Epidermal melanocyte (primary cell): Measurements from ENCODE around the gene LMCD1.

Experiments used
- DNase-seq: peaks from one replicate; pipeline ENCODE4 v3.0.0; 2011; ENCODE audit warnings: low spot score; ENCODE audit not compliant: insufficient read length

LMCD1 gene

DNA sequence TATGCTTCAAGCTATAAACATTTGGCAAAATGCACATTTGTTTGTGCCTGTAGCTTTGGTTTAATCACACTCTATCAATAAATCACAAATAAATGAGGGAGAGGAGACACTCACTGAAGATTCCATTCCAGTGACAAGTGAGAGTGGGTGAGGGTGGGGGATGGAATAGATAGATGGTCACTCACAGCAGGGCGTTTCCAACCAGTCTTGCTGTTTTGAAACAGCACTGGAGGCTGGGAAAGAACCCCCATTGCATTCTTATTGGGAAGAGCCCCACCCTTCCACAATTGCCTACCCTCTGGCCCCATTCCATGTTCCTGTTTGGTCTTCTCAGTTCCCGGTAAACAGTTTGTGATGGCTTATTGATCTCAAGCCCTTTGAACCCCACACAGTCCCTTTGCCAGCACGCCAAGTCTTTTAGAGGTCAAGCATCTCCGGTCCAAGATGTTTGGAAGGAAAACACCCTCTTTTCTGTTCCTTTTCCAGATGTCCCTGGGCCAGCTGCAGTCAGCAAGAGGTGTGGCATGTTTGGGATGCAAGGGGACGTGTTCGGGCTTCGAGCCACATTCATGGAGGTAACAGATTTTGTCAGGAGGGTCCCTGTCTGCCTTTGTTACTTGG is 30.7 kb downstream of the LMCD1 start:
- DNase-seq, result peak; percentile 62

DNA sequence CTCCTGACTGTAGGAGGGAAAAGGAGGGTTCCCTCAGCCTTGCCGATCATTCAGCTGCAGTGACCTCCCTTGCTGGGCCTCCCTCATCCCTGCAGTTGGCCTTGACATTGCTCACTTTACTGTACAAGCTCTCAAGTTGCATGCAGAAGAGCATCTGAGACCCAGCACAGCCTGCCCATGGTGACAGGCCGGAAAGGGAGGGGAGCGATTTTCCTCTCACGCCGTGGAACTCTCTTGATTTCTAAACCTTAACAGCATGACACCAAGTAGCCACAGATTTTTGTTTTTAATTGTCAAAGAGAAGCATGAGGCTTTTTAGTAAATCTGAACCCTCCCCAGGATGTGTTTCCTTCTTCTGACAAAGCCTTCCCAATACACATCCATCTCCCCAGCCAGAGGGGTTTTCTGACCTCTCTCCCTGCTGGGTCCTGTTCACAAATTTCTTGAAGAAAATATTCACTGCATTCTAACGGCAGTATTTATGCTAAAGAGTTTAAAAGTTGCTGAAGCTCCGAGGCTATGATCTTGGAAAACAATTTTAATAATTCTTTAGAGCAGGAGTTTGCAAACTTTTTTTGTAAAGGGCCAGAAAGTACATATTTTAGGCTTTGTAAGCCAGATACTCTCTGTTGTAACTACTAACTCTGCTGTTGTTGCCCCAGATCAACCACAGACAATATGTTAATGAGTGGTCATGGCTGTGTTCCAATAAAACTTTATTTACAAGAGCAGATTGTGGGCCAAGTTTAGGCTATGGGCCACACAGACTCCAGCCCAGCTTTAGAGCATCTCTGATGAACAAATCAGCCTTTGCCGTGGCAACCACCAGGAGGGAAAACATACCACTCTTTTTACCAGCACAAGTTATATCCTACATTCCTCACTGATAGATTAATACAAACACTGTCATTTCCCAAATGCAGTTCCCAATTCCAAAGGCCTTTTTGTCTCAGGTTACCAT is 34.8 kb downstream of the LMCD1 start:
- no peak for DNase-seq

DNA sequence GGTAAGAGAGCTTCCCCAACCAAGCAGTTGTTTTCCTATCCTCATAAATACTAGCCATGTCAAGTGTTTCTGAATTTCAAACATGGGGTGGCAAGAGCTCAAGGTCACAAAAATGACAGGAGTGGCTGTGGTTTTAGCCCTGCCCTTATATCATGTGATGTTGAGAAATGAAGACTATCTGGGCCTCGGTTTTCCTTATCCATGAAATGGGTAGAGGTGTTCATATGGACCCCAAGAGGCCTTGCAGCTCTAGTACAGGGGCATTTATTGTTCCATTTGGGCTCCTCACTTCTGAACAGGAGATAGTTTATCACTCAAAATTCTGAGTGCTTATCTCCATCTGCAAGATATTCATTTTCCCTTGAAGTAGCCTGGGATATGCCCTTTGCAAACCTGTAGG is 35.8 kb downstream of the LMCD1 start:
- DNase-seq, result no peak

DNA sequence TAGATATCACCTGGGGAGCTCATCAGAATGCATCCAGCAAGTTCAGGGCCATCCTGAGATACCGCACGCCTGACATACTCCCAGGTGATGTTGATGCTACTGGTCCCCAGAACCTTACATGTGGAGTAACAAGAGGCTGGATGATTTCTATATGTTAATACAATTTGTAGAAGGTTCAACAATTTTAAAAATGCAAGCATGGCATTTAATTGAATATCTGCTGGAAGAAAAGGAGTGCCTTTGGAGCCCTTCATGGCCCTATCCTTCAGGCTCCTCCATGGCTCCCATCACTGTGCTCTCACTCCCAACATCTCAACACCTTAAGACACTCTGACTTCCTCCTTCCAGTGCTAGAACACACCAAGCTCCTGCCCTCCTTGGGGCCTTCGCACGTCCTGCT is 36.6 kb downstream of the LMCD1 start:
- DNase-seq, result no peak

DNA sequence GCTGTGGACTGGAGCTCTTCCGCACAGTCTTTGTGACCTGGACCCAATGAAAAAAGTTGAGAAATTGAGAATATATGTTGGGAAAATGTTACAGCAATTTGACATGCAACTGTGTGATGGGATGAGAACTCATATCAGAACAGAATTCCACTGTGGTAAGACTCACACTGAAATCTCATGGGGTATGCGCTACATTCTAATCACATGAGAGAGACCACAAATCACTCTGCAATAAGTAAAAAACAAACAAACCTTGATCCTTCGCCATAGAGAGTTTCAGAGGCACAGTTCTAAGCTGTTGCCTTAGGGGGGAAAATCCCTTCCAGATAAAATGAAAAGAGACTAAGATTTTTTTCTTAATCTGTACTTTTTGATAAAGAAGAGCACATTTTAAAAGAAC is 37.3 kb downstream of the LMCD1 start:
- DNase-seq, result peak; percentile 57

DNA sequence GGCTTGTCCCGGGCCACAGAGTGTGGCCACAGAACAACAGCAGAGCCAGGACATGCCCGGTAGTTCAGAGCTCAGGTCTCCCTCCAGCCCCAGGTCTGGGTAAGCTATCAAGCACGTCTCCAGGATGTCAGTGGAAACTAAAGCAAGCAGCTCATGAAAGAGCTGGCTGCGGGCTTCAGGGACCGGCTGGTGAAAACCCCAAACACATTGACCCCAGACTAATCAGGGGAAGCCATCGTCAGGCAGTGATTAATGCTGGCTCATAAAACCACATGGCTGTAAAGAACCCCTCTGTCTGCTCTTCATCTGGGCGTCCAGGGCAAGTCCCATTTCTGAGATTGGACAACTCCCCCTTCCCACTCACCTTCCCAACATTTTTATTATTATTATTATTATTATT is 37.8 kb downstream of the LMCD1 start:
- no peak for DNase-seq

DNA sequence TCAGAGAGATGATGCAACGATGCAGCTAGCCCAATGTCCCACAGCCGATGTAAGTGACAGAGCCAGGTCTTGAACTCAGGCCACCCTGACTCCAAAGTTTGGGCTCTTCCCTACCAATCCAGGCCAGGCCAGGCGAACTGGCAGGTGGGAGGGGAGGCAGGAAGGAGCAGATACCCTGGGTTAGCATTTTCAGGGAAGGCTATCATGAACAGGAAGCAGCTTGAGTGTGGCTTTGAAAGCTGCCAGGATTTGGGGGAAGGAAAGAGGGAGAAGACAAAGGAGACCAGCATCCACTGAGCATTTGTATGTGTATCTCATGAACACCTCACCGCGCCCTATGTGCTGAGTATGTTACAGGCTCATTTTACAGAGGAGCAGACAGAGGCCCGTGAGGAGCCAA is 38.8 kb downstream of the LMCD1 start:
- no peak for DNase-seq

DNA sequence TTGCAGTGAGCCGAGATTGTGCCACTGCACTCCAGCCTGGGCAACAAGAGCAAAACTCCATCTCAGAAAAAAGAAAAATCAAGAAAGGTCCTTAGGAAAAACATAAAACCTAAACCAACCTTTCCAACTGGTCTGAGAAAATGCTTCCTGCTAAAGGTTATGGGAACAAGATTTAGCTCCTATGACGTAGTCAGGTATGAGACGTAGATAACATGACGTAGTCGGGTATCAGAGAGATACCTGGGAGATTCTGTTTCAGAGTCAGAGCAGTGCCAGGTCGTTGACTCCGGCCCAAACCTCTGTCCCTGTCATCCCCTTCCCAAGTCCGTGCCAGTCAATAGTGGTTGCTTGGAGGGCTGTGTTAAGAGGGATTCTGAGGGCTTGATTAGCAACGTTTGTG is 39.9 kb downstream of the LMCD1 start:
- no peak for DNase-seq

DNA sequence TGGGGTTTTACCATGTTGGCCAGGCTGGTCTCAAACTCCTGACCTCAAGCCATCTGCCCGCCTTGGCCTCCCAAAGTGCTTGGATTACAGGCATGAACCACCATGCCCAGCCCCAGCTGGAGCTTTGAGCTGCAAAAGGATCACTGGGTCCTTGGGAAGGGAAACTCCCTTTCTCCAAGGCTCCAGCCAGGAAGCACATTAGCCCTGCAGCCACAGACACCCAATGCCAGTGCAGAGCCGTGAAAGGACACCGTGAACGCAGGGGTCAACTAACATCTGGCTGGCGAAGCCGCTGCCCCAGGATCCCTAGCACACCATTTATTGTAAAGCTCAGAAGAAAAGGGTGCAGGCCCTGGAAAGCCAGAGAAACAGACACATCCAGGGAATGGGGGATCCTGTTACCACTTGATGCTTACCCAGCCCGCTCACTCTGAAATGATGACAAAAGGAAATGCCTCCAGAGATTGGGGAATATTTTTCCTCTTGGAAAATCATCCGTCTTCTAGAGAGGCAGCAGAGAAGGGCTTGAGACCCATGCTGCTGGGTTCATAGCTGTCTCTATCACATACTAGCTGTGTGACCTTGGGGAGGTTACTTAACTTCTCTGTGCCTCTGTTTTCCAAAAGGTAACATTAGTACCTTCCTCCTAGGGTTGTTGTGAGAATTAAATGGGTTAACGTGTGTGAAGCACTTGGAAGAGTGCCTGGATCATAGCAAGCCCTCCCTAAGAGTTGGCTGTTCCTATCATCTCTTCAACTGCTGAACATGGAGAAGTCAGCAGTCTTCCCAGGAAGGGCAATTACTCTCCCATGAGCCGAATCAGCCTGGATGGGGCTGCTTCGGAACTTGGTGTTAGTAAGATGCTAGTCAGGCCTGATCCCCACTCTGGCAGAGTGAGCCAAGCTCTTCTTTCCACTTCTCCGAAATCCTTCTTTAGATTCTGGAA is 40.8 kb downstream of the LMCD1 start:
- DNase-seq, result no peak

DNA sequence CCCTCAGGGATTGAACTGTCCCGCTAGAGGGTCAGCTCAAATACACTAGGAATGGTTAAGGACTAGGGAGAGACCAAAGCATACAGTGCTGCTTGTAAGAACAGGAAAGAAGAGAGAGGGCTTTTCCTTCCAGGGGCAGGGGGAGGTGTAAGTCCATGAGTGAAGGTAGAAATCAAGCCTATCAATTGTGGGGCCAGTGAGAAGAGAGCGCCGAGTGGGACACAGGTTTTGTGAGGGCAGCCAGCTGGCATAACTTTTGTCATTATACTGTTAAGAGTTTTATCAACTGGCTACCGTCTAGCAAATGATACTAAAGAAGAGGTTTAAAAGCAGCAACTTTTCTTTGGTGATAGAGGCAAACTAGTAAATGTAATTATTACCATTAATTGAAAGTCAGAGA is 45.0 kb downstream of the LMCD1 start:
- DNase-seq, result no peak

DNA sequence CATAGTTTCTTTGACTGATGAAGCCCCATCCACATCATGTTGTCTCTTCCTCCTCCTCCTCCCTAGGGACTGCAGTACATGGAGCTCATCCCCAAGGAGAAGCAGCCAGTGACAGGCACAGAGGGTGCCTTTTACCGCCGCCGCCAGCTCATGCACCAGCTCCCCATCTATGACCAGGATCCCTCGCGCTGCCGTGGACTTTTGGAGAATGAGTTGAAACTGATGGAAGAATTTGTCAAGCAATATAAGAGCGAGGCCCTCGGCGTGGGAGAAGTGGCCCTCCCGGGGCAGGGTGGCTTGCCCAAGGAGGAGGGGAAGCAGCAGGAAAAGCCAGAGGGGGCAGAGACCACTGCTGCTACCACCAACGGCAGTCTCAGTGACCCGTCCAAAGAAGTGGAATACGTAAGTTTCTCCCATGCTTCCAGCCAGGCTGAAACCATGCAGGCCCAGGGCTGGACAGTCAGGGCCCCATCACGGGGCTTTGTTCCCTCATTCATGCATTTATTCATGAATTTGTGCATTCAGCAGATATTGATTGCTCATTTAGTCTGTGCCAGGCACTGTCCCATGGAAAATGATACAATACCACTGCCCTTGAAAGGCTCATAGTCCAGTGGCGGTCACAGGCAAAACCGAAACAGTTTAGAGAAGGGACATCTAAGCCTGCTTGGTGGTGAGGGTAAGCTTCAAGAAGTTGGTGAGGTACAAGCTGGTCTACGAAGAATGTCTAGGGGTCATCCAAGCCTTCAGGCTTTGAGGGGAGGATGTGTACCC is 47.1 kb downstream of the LMCD1 start:
- no peak for DNase-seq

DNA sequence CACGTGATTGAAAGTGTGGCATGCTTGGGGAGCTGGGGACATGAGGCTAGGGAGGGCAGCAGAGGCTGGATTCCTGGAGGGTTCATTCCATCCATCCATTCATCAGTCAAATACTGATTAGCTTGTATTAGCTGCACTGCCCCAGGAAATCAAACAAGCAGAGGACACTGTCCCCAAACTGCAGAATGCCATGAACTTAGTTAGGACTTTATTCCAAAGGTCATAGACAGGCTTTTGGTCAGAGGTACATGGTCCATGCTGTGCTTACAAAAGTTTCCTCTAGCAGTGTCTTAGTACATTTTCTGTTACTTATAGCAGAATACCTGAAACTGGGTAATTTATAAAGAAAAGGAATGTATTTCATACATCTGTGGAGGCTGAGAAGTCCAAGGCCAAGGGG is 47.7 kb downstream of the LMCD1 start:
- no peak for DNase-seq

DNA sequence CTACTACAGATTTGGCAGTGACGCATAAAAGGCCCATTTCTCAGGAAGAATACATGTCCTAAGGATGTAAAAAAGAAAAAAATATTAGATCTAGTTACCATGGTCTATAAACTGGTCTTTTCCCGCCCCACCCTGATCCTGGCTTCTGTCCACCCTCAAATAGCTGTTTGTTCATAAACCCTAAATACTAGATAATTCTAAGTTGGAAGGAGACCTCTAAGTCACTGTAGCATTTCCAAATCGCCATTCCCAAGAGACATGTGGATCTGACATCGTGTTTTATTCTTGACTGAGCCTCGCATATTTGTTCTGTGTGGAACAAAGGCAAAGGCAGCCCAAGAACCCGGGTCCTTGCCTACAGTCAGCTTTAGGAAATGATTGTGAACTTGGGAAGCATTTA is 49.0 kb downstream of the LMCD1 start:
- DNase-seq, result no peak

DNA sequence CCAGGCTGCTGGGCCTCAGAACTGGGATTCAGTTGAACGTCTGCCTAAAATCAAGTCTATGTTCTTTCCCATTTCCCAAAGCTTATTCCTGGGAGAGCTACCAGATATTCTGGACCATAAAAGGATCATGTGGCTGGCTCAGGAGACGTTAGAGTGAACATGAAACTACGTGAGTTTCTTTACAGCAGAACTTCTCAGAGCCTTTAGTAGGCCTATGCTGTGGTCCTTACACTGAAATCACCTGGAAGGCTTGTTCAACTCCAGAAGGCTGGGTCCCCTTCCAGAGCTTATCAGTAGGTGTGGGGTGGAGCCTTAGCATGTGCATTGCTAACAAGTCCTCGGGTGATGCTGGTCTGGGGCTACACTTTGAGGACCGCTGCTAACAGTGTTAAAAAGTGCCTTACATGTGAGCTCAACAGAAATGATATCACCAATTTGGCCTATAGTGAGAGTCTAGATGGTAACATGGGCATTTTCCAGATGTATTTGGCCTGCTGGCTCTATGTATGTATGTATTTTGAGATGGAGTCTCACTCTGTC is 50.7 kb downstream of the LMCD1 start:
- no peak for DNase-seq

DNA sequence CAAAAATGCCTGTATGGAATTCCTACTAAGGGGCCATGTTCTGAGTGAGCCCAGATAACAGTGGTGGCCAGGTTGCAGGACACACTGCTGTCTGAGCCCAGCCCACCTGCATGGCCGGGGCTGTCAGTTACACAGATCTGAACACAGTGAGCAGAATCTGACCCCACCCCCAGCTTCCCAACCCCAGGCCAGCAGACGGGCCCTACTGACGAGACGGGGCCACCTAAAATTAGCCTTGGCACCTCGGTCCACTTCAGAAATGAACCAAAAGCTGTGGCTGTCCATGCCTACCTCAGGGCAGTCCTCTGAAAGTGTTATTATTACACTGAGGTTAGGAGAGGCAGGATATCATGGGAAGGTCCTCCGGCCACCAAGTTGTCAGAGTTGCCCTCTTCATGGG is 51.8 kb downstream of the LMCD1 start:
- no peak for DNase-seq

DNA sequence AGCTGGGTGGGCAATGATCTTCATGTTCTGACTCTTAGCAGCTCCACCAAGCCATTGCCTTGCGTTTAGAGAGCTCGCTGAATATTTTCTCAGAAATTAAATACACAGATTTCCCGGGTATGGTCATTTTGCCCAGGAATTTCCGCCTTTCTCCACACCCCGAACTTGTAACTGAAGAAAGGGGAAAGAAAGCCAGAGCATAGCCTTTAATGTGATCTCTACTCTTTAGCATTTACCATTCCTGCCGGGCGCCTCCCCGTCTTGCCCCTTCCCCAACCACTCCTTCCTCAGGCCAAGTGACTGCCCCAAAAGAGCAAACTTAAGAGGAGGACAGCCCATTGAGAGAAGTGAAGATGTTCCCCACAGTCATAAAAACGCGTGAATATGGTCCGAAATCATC is 53.1 kb downstream of the LMCD1 start:
- no peak for DNase-seq

DNA sequence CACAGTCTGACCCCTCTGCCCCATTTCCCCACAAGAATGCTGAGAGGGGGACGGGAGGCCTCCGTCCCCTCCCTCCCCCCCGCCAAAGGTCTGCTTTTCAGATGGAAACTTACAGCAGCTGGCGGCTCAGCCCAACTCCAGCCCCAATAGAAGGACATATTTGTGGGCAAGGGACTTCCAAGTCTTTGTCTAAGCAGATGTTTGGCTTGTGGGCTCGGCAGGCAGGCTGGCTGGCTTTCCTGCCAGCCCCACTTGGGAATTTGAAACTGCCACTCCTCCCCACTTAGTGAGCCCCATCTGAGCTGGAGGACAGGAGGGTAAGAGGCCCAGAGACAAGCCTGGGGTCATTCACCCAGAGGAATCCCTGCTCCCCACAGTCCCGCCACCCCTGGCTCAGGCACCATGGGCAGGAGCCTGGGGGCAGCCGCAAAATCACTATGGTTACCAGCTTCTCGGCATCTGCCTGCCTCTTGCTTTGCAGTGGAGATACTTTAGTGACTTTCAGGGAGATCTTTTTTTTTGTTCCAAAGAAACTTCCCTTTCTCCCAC is 53.6 kb downstream of the LMCD1 start:
- DNase-seq, result peak; percentile 79

DNA sequence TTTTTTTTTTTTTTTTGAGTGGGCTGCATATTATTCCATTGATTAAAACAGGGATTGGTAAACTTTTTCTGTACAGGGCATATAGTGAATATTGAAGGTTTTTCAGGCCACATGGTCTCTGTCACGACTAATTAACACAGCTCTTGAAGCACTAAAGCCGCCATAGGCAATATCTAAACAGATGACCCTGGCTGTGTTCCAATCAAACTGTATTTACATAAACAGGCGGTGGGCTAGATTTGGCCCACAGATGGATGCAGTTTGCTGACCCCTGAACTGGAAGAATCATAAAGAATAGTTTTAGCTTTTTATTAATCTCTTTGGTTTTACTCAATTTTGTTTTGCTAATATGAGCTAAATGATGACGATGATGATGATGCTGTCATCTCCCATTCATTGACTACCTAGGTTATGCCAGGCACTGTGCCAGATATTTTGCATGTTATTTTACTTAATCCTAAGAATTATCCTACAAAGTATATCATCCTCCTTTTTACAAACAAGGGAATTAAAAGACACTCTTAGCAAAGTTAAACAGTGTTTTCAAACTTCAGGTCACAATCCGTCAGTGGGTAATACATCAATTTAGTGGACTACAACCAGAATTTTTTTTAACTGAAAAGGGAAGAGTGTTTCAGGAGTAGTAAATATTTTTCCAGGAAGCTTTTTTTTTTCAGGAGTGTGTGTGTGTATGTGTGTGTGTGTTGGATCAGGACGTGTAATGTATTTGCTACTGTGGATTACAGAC is 54.3 kb downstream of the LMCD1 start:
- no peak for DNase-seq

DNA sequence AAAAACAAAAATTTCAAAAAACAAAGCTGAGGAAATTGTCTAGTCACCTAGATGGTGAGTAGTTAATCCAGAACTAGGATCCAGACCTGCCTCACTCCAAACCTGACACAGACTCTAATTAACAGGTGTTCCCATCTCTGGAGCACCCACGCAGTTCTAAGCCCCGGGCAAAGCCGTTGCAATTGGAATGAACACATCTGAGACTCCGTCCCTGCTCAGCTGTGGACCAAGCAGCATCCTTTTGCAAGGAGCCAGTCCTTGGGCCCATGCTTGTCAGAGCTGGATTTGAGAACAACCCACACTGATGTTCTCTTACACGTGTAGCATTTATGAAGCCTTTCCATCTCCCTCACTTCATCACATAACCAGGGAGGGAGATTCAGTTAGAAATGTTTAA is 54.8 kb downstream of the LMCD1 start:
- no peak for DNase-seq

DNA sequence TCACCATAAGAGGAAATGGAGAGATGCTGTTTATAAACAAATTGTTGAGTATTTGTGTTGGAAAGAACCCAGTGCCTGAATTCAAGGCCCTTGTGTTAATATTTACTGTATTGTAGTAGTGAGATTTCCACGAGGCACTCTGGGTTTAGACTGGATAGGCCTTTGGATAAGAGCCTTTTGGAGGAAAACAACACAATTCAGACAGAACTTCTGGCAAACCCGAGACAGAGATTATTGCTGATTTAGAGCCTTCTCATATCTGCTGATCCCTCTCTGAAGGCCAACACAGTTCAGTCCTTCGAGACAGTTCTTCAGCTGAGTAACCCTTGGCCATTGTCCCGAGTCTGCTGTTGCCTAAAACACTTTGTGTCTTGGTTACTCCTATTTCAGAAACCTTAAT is 55.7 kb downstream of the LMCD1 start:
- DNase-seq, result no peak
